SIG-M5 treated with dmso at 0.1 percent for 504 hours (cell line): ENCODE data around the gene AP1S1.
A peak's percentile ranks its signal among the peaks of the same experiment; 100 is the strongest.
"Not testable (repeated sequence)": the region's sequence is repeated elsewhere in the genome, so short reads cannot be mapped to it uniquely, and the experiment has no call there.

ENCODE experiments used
- DNase-seq: peaks from one replicate; lab custom pipeline; 2025; ENCODE audit not compliant: unreplicated experiment; lab: John Stamatoyannopoulos, UW

AP1S1 gene

GRCh38 chr7:101153969-101154692, at the start of gene AP1S1:
Gene AP1S1 (plus strand): TSS chr7:101154476. CDS start chr7:101154515, 39 bp downstream.
- DNase-seq: peak; percentile 90

- no peak for DNase-seq
Measured at GRCh38 chr7:101104799-101105198, 49.5 kb upstream of the AP1S1 start.

GRCh38 chr7:101105248-101105647, 49.0 kb upstream of the AP1S1 start:
- not testable (repeated sequence) for DNase-seq

GRCh38 chr7:101106386-101106785, 47.9 kb upstream of the AP1S1 start:
- peak; percentile 32 for DNase-seq

- DNase-seq: peak; percentile 66
Measured at GRCh38 chr7:101108330-101108857, 45.9 kb upstream of the AP1S1 start.

GRCh38 chr7:101108961-101109360, 45.3 kb upstream of the AP1S1 start:
- DNase-seq: no peak

- no peak for DNase-seq
Measured at GRCh38 chr7:101109368-101109767, 44.9 kb upstream of the AP1S1 start.

GRCh38 chr7:101111261-101111660, 43.0 kb upstream of the AP1S1 start:
- DNase-seq: no peak

- no peak for DNase-seq
Measured at GRCh38 chr7:101112233-101112632, 42.0 kb upstream of the AP1S1 start.

GRCh38 chr7:101113140-101113539, 41.1 kb upstream of the AP1S1 start:
- not testable (repeated sequence) for DNase-seq

- no peak for DNase-seq
Measured at GRCh38 chr7:101113836-101114235, 40.4 kb upstream of the AP1S1 start.

- DNase-seq: no peak
Measured at GRCh38 chr7:101114492-101114891, 39.8 kb upstream of the AP1S1 start.

GRCh38 chr7:101115215-101115614, 39.1 kb upstream of the AP1S1 start:
- no peak for DNase-seq

GRCh38 chr7:101116898-101117297, 37.4 kb upstream of the AP1S1 start:
- DNase-seq: no peak

- DNase-seq: no peak
Measured at GRCh38 chr7:101118856-101119255, 35.4 kb upstream of the AP1S1 start.

GRCh38 chr7:101119876-101120275, 34.4 kb upstream of the AP1S1 start:
- no peak for DNase-seq

- DNase-seq: no peak
Measured at GRCh38 chr7:101120315-101120714, 34.0 kb upstream of the AP1S1 start.

- not testable (repeated sequence) for DNase-seq
Measured at GRCh38 chr7:101121631-101121990, 32.7 kb upstream of the AP1S1 start.

GRCh38 chr7:101121991-101122932, 32.0 kb upstream of the AP1S1 start:
- no peak for DNase-seq

- DNase-seq: no peak
Measured at GRCh38 chr7:101122933-101123702, 31.2 kb upstream of the AP1S1 start.

GRCh38 chr7:101123703-101124068, 30.6 kb upstream of the AP1S1 start:
- DNase-seq: no peak
